OCI-LY1 (cell line): ENCODE measurements around the gene NOXA1.

Source experiments
- EZH2 ChIP-seq: fragments of 200-600 bp; sonication (generic), shearing (Covaris generic); IDR thresholded peaks from 2 replicates; pipeline ENCODE4 v1.8.0; 2017; ENCODE audit warnings: borderline replicate concordance, mixed run types, mild to moderate bottlenecking, antibody characterized with exemption, low read length, moderate library complexity, mixed read lengths
- TF ChIP-seq, protein P1 (sequence below): fragments of 200-600 bp; sonication (generic), shearing (Covaris generic); IDR thresholded peaks from 2 replicates; pipeline ENCODE4 v1.5.1; 2017; ENCODE audit warnings: mild to moderate bottlenecking, antibody characterized with exemption, low read length, moderate library complexity, mixed read lengths

DNA sequence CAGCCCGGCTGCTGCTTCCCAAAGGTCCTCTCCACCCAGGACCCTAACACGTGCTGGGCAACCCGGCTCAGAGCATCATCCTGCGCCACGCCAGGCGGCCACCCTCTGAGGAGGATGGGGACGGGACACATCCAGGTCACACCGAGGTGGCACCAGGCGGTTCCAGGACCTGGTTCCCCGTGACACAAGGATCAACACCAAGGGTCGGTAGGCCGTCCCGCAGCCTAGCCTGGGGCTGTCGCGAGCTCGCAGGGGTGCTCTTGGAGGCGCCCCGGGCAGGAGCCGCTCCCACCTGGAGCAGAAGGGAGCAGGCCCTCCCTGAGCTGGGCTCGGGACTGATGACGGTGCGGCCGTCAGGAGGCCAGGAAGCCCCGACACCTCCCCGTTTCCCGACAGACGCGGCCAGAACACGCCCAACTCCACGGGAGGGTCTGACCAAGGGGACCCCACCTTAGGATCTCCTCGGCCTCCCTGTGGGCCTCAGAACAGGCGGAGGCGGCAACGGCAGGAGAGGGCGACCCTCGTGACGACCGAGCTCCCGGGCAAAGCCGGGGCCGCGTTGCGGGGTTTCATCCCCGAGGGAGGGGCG is 6.5 kb upstream of the NOXA1 start:
- TF ChIP-seq, protein P1, sequence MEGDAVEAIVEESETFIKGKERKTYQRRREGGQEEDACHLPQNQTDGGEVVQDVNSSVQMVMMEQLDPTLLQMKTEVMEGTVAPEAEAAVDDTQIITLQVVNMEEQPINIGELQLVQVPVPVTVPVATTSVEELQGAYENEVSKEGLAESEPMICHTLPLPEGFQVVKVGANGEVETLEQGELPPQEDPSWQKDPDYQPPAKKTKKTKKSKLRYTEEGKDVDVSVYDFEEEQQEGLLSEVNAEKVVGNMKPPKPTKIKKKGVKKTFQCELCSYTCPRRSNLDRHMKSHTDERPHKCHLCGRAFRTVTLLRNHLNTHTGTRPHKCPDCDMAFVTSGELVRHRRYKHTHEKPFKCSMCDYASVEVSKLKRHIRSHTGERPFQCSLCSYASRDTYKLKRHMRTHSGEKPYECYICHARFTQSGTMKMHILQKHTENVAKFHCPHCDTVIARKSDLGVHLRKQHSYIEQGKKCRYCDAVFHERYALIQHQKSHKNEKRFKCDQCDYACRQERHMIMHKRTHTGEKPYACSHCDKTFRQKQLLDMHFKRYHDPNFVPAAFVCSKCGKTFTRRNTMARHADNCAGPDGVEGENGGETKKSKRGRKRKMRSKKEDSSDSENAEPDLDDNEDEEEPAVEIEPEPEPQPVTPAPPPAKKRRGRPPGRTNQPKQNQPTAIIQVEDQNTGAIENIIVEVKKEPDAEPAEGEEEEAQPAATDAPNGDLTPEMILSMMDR, result no peak
- no peak for TF ChIP-seq EZH2
